ENCODE results near the gene SEMA3F. TPM values are rescaled to one million over a fixed set of nuclear protein-coding genes. Genes with fewer than 3 reads are reported as not detected.

SEMA3F gene
- total RNA-seq, 2 donors from 2014 or later, result 44.8 to 63.2 TPM

GRCh38 chr3:50193746-50194127 is 38.6 kb downstream of the SEMA3F start:
- Histone ChIP-seq H3K27ac (ENCODE audit: low read depth, low read length) (no peak overlapping the region), H3K36me3 (ENCODE audit: control insufficient read depth, insufficient read depth, low read length) (no peaks in the 10 kb centered on the region), H3K9me3 (ENCODE audit: control insufficient read depth, low read length) (no peaks in the 10 kb centered on the region), H3K4me1 (ENCODE audit: control insufficient read depth, insufficient read depth, low read length) (no peaks in the 10 kb centered on the region), H3K27me3 (ENCODE audit: control insufficient read depth, insufficient read depth, low read length, poor library complexity, severe bottlenecking) (peaks cover 5% of the 10 kb centered on the region), H3K4me3 (ENCODE audit: low read length) (no peak overlapping the region), H3K9ac (ENCODE audit: extremely low read depth, low read length, poor library complexity, severe bottlenecking) (no peak overlapping the region)
- Mint-ChIP-seq H3K9me3 (no peaks in the 10 kb centered on the region), H3K27ac (no peak overlapping the region), H3K36me3 (ENCODE audit: low read depth) (no peaks in the 10 kb centered on the region), H3K4me3 (no peak overlapping the region), H3K27me3 (ENCODE audit: insufficient read depth) (peaks cover 35% of the 10 kb centered on the region), H3K4me1 (no peaks in the 10 kb centered on the region)
- TF ChIP-seq CTCF (conservative IDR thresholded peaks at IDR 0.05), result no peak
- WGBS, 2 experiments (ENCODE audit: insufficient coverage in 1 of 2, insufficient read length in 1 of 2), result 94 to 95% methylated on average over 22 to 34 of the region's 34 CpGs
- DNase-seq, result no peak

GRCh38 chr3:50194128-50194902 is 39.2 kb downstream of the SEMA3F start:
- peak; percentile 89 for TF ChIP-seq CTCF (conservative IDR thresholded peaks at IDR 0.05)
- peak; percentile 91 for DNase-seq
- WGBS, 2 experiments (ENCODE audit: insufficient coverage in 1 of 2, insufficient read length in 1 of 2), result 51 to 66% methylated on average over 43 to 70 of the region's 70 CpGs
- Histone ChIP-seq H3K27me3 (ENCODE audit: control insufficient read depth, insufficient read depth, low read length, poor library complexity, severe bottlenecking) (peaks cover 5% of the 10 kb centered on the region), H3K4me3 (ENCODE audit: low read length) (no peak overlapping the region), H3K9ac (ENCODE audit: extremely low read depth, low read length, poor library complexity, severe bottlenecking) (no peak overlapping the region), H3K4me1 (ENCODE audit: control insufficient read depth, insufficient read depth, low read length) (no peaks in the 10 kb centered on the region), H3K9me3 (ENCODE audit: control insufficient read depth, low read length) (no peaks in the 10 kb centered on the region), H3K27ac (ENCODE audit: low read depth, low read length) (no peak overlapping the region), H3K36me3 (ENCODE audit: control insufficient read depth, insufficient read depth, low read length) (no peaks in the 10 kb centered on the region)
- H3K36me3 Mint-ChIP-seq (ENCODE audit: low read depth), result no peaks in the 10 kb centered on the region
- no peaks in the 10 kb centered on the region for H3K9me3 Mint-ChIP-seq
- no peaks in the 10 kb centered on the region for H3K4me1 Mint-ChIP-seq
- H3K27me3 Mint-ChIP-seq (ENCODE audit: insufficient read depth), result peaks cover 37% of the 10 kb centered on the region
- H3K27ac Mint-ChIP-seq, result no peak overlapping the region
- no peak overlapping the region for H3K4me3 Mint-ChIP-seq

- Mint-ChIP-seq H3K9me3 (no peaks in the 10 kb centered on the region), H3K27ac (no peak overlapping the region), H3K27me3 (ENCODE audit: insufficient read depth) (peaks cover 38% of the 10 kb centered on the region), H3K4me3 (no peak overlapping the region), H3K4me1 (no peaks in the 10 kb centered on the region), H3K36me3 (ENCODE audit: low read depth) (no peaks in the 10 kb centered on the region)
- H3K36me3 ChIP-seq (ENCODE audit: control insufficient read depth, insufficient read depth, low read length), result no peaks in the 10 kb centered on the region
- H3K9ac ChIP-seq (ENCODE audit: extremely low read depth, low read length, poor library complexity, severe bottlenecking), result no peak overlapping the region
- TF ChIP-seq CTCF (conservative IDR thresholded peaks at IDR 0.05), result no peak
- no peaks in the 10 kb centered on the region for H3K4me1 ChIP-seq (ENCODE audit: control insufficient read depth, insufficient read depth, low read length)
- peak; percentile 87 for DNase-seq
- H3K27me3 ChIP-seq (ENCODE audit: control insufficient read depth, insufficient read depth, low read length, poor library complexity, severe bottlenecking), result peaks cover 5% of the 10 kb centered on the region
- no peak overlapping the region for H3K27ac ChIP-seq (ENCODE audit: low read depth, low read length)
- WGBS, 2 experiments (ENCODE audit: insufficient coverage in 1 of 2, insufficient read length in 1 of 2), result 86 to 88% methylated on average over 6 to 13 of the region's 14 CpGs
- H3K9me3 ChIP-seq (ENCODE audit: control insufficient read depth, low read length), result no peaks in the 10 kb centered on the region
- no peak overlapping the region for H3K4me3 ChIP-seq (ENCODE audit: low read length)
Measured at GRCh38 chr3:50194903-50195500, 39.9 kb downstream of the SEMA3F start.
